ENCODE results near the gene EGFLAM.

EGFLAM gene

DNA sequence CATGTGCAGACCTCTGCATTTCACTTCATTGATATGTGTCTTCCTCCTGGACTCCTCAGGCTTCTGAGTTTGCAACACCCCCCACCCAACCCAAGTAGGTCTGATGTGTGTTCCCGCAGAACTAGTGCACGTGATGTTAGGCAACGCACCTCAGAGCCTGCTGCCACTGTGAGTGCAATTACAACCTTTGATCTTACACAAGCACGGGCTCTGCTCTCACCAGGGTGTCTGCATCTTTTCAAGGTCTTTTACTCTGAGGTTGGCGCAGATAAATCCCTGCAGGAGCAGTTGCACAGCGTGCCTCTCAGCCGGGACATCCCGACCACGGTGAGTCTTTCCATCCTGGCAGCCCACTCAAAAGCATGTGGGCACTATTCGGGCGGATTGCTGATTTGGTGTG is 80.1 kb downstream of the EGFLAM start:
- H3K9me3 ChIP-seq: no peaks in the 10 kb centered on the region
- no peaks in the 10 kb centered on the region for H3K36me3 ChIP-seq
- no peak for DNase-seq
- peaks cover 12% of the 10 kb centered on the region; the same call in 1 of the 2 replicates for H3K4me1 ChIP-seq
- peak overlapping the region; percentile 10 for H3K4me3 ChIP-seq (ENCODE audit: low read depth, low read length)
- H3K27me3 ChIP-seq: no peaks in the 10 kb centered on the region
- TF ChIP-seq, protein P1, sequence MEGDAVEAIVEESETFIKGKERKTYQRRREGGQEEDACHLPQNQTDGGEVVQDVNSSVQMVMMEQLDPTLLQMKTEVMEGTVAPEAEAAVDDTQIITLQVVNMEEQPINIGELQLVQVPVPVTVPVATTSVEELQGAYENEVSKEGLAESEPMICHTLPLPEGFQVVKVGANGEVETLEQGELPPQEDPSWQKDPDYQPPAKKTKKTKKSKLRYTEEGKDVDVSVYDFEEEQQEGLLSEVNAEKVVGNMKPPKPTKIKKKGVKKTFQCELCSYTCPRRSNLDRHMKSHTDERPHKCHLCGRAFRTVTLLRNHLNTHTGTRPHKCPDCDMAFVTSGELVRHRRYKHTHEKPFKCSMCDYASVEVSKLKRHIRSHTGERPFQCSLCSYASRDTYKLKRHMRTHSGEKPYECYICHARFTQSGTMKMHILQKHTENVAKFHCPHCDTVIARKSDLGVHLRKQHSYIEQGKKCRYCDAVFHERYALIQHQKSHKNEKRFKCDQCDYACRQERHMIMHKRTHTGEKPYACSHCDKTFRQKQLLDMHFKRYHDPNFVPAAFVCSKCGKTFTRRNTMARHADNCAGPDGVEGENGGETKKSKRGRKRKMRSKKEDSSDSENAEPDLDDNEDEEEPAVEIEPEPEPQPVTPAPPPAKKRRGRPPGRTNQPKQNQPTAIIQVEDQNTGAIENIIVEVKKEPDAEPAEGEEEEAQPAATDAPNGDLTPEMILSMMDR (IDR thresholded peaks at IDR 0.05; ENCODE audit: low read depth, low read length): no peak

DNA sequence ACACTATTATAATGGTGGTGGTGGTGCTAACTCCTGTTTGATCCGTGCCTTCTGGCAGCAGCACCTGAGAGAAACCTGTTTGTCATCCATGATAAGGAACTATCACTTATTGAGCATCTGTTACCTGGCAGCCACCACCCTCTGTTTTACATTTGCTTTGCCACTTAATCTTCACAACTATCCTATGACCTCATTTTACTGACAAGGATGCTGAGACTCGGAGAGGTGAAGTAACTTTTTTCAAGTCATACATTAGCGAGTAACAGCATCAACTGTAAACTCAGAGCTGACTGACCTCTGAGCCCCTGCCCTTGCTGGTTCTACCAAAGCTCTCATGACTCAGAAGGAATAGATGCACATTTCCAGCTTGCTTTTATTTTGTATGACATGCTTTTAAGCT is 81.1 kb downstream of the EGFLAM start:
- Histone ChIP-seq H3K4me3 (ENCODE audit: low read depth, low read length) (no peak overlapping the region), H3K36me3 (no peaks in the 10 kb centered on the region), H3K4me1 (peaks cover 12% of the 10 kb centered on the region; the same call in 1 of the 2 replicates), H3K9me3 (no peaks in the 10 kb centered on the region), H3K27me3 (no peaks in the 10 kb centered on the region)
- TF ChIP-seq, protein P1 (IDR thresholded peaks at IDR 0.05; ENCODE audit: low read depth, low read length): no peak
- DNase-seq: no peak

DNA sequence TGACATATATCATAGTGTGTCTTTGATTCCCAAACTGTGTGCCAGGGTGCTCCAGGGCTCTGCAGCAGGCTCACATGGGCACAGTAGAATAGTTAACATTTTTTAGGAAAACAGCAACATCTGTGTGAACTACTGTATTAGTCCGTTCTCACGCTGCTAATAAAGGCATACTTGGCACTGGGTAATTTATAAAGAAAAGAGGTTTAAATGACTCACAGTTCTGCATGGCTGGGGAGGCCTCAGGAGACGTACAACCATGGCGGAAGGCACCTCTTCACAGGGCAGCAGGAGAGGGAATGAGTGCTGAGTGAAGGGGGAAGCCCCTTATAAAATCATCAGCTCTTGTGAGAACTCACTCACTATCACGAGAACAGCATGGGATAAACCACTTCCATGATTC is 82.7 kb downstream of the EGFLAM start:
- TF ChIP-seq, protein P1 (IDR thresholded peaks at IDR 0.05; ENCODE audit: low read depth, low read length): no peak
- Histone ChIP-seq H3K9me3 (no peaks in the 10 kb centered on the region), H3K4me3 (ENCODE audit: low read depth, low read length) (no peak overlapping the region), H3K27me3 (no peaks in the 10 kb centered on the region), H3K4me1 (peaks cover 12% of the 10 kb centered on the region; the same call in 1 of the 2 replicates), H3K36me3 (no peaks in the 10 kb centered on the region)
- no peak for DNase-seq

DNA sequence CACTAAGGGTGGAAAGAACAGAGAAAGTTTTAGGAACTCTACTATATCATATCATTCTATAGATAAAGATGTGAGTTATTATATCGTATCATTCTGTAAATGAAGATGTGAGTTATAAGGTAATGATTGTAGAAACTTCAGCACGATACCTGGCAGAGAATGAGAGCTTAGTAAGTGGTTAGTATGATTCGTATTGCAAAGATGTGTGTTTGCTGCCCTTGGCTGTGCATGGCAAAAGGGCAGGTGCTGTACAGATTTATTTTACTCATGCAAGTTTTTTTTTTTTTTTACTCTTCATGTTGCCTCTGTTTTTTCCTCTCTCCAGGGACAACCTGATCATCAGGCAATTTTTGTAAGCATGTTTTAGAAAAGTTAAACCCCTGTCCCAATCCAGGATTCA is 83.3 kb downstream of the EGFLAM start:
- H3K9me3 ChIP-seq: no peaks in the 10 kb centered on the region
- peaks cover 12% of the 10 kb centered on the region; the same call in 1 of the 2 replicates for H3K4me1 ChIP-seq
- H3K36me3 ChIP-seq: no peaks in the 10 kb centered on the region
- no peak for DNase-seq
- no peak overlapping the region for H3K4me3 ChIP-seq (ENCODE audit: low read depth, low read length)
- no peaks in the 10 kb centered on the region for H3K27me3 ChIP-seq
- TF ChIP-seq, protein P1 (IDR thresholded peaks at IDR 0.05; ENCODE audit: low read depth, low read length): no peak

DNA sequence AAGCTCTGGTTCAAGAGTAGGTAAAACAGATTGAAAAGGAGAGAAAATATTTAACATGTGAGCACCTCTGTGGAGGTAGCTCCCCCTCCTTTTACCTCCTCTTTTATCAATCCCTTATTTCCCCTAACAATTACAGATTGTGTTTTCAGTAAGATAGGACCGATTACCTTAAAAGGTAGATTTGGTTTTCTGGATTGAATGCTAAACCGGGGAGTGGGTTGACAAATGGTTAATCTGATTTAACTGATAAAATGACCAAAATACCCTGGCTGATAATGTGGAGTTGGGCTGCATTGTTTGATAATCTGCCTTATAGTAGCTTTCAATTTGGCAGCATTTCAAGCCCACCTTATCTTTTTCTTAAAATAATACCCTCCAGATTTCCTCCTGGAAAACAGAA is 83.9 kb downstream of the EGFLAM start:
- no peaks in the 10 kb centered on the region for H3K36me3 ChIP-seq
- peaks cover 12% of the 10 kb centered on the region; the same call in 1 of the 2 replicates for H3K4me1 ChIP-seq
- no peaks in the 10 kb centered on the region for H3K27me3 ChIP-seq
- TF ChIP-seq, protein P1 (IDR thresholded peaks at IDR 0.05; ENCODE audit: low read depth, low read length): no peak
- no peak overlapping the region for H3K4me3 ChIP-seq (ENCODE audit: low read depth, low read length)
- DNase-seq: no peak
- no peaks in the 10 kb centered on the region for H3K9me3 ChIP-seq

DNA sequence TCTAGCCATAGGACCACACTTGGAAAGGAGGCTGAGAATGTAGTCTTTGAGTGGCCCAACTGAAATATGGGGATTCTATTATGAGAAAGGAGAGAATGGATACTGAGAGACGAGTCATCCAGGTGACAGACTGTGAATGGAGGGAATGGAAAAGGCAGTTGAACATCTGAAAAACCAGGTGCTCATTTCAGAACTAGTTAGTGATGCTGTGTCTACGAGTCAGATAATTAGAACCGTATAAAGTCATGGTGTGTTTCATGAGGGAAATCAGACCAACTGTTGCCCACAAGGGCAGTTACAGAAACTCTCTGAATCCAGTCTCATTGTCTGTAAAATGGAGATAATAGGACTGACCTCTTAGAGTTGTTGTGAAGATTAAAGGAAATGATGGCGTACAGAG is 86.5 kb downstream of the EGFLAM start:
- Histone ChIP-seq H3K4me3 (ENCODE audit: low read depth, low read length) (no peak overlapping the region), H3K4me1 (peaks cover 12% of the 10 kb centered on the region; the same call in 1 of the 2 replicates), H3K9me3 (no peaks in the 10 kb centered on the region), H3K27me3 (no peaks in the 10 kb centered on the region), H3K36me3 (no peaks in the 10 kb centered on the region)
- DNase-seq: no peak
- TF ChIP-seq, protein P1 (IDR thresholded peaks at IDR 0.05; ENCODE audit: low read depth, low read length): no peak
